Muscle layer of duodenum (tissue), 2 donors: ENCODE results near the gene TRIM9.

Experiments used
- H3K27ac ChIP-seq: one replicate; pipeline ENCODE4 v1.7.0; 2013; ENCODE audit warnings: mild to moderate bottlenecking, low read length
- H3K27me3 ChIP-seq: one replicate; pipeline ENCODE4 v1.7.0; 2013; ENCODE audit warnings: low read depth, mild to moderate bottlenecking, control low read depth, low read length
- H3K36me3 ChIP-seq, 2 donors: one replicate each; pipeline ENCODE4 v1.7.0; 2013; ENCODE audit warnings: low read length in 2 of 2, control low read depth in 1 of 2, mild to moderate bottlenecking in 1 of 2; ENCODE audit not compliant: insufficient read depth in 2 of 2, control insufficient read depth in 1 of 2
- H3K4me1 ChIP-seq, 2 donors: one replicate each; pipeline ENCODE4 v1.7.0; 2013; ENCODE audit warnings: low read length in 2 of 2, mild to moderate bottlenecking in 2 of 2, control low read depth in 1 of 2, moderate library complexity in 1 of 2; ENCODE audit not compliant: insufficient read depth in 2 of 2, control insufficient read depth in 1 of 2
- H3K4me3 ChIP-seq, 2 donors: one replicate each; pipeline ENCODE4 v1.7.0; 2013; ENCODE audit warnings: low read length in 2 of 2, low read depth in 1 of 2, mild to moderate bottlenecking in 1 of 2
- H3K9me3 ChIP-seq, 2 donors: one replicate each; pipeline ENCODE4 v1.7.0; 2013; ENCODE audit warnings: low read length in 2 of 2, control low read depth in 1 of 2, mild to moderate bottlenecking in 1 of 2; ENCODE audit not compliant: control insufficient read depth in 1 of 2
- donor health status: healthy.

The TRIM9 gene

GRCh38 chr14:51117593-51117992 lies 22.7 kb upstream of the TRIM9 start:
- no peak overlapping the region for H3K27ac ChIP-seq
- H3K9me3 ChIP-seq = no peaks in the 10 kb centered on the region
- no peaks in the 10 kb centered on the region for H3K36me3 ChIP-seq

GRCh38 chr14:51116682-51117081 lies 21.8 kb upstream of the TRIM9 start:
- no peak overlapping the region for H3K27ac ChIP-seq
- no peak overlapping the region for H3K4me3 ChIP-seq
- no peaks in the 10 kb centered on the region for H3K36me3 ChIP-seq
- no peaks in the 10 kb centered on the region for H3K27me3 ChIP-seq
- no peaks in the 10 kb centered on the region for H3K4me1 ChIP-seq
- no peaks in the 10 kb centered on the region for H3K9me3 ChIP-seq

More at GRCh38 chr14:51117593-51117992, 22.7 kb upstream of the TRIM9 start:
- H3K4me3 ChIP-seq = no peak overlapping the region
- H3K27me3 ChIP-seq = no peaks in the 10 kb centered on the region
- H3K4me1 ChIP-seq = no peaks in the 10 kb centered on the region

- no peaks in the 10 kb centered on the region for H3K36me3 ChIP-seq
- no peaks in the 10 kb centered on the region for H3K27me3 ChIP-seq
- no peaks in the 10 kb centered on the region for H3K9me3 ChIP-seq
- H3K4me1 ChIP-seq = no peaks in the 10 kb centered on the region
- no peak overlapping the region for H3K27ac ChIP-seq
- H3K4me3 ChIP-seq = no peak overlapping the region
These were observed 14.7 kb upstream of the TRIM9 start for GRCh38 chr14:51109651-51110050.

GRCh38 chr14:51107801-51108200 lies 12.9 kb upstream of the TRIM9 start:
- no peaks in the 10 kb centered on the region for H3K36me3 ChIP-seq
- no peaks in the 10 kb centered on the region for H3K9me3 ChIP-seq
- no peak overlapping the region for H3K4me3 ChIP-seq
- H3K4me1 ChIP-seq = no peaks in the 10 kb centered on the region
- H3K27ac ChIP-seq = no peak overlapping the region
- H3K27me3 ChIP-seq = no peaks in the 10 kb centered on the region

GRCh38 chr14:51104467-51104866 lies 9.6 kb upstream of the TRIM9 start:
- Histone ChIP-seq H3K9me3 (no peaks in the 10 kb centered on the region), H3K4me3 (no peak overlapping the region), H3K27me3 (no peaks in the 10 kb centered on the region), H3K27ac (no peak overlapping the region), H3K36me3 (no peaks in the 10 kb centered on the region), H3K4me1 (no peaks in the 10 kb centered on the region)

- no peak overlapping the region for H3K27ac ChIP-seq
- no peaks in the 10 kb centered on the region for H3K9me3 ChIP-seq
- H3K4me3 ChIP-seq = no peak overlapping the region
- H3K27me3 ChIP-seq = peaks cover 23% of the 10 kb centered on the region
- H3K4me1 ChIP-seq = peaks cover 3 to 29% of the 10 kb centered on the region in 2 donors
- H3K36me3 ChIP-seq = no peaks in the 10 kb centered on the region
These were observed 2.4 kb upstream of the TRIM9 start for GRCh38 chr14:51097287-51097686.

GRCh38 chr14:51096870-51097269 lies 2.0 kb upstream of the TRIM9 start:
- H3K27me3 ChIP-seq = peaks cover 23% of the 10 kb centered on the region
- no peak overlapping the region for H3K4me3 ChIP-seq
- no peak overlapping the region for H3K27ac ChIP-seq
- H3K9me3 ChIP-seq = no peaks in the 10 kb centered on the region
- peaks cover 3 to 29% of the 10 kb centered on the region in 2 donors for H3K4me1 ChIP-seq
- no peaks in the 10 kb centered on the region for H3K36me3 ChIP-seq

GRCh38 chr14:51095854-51096823 lies 1.2 kb upstream of the TRIM9 start:
- peaks cover 23% of the 10 kb centered on the region for H3K27me3 ChIP-seq
- H3K4me1 ChIP-seq = peaks cover 3 to 29% of the 10 kb centered on the region in 2 donors

GRCh38 chr14:51094282-51094821 lies 553 bp downstream of the TRIM9 start:
- Histone ChIP-seq H3K27ac (no peak overlapping the region), H3K4me1 (peaks cover 3 to 29% of the 10 kb centered on the region in 2 donors), H3K27me3 (peaks cover 23% of the 10 kb centered on the region), H3K4me3 (peak overlapping the region; percentile 72 to 83), H3K36me3 (no peaks in the 10 kb centered on the region), H3K9me3 (no peaks in the 10 kb centered on the region)

More at GRCh38 chr14:51095854-51096823, 1.2 kb upstream of the TRIM9 start:
- Histone ChIP-seq H3K4me3 (peak overlapping the region; percentile 72 to 83), H3K36me3 (no peaks in the 10 kb centered on the region), H3K9me3 (no peaks in the 10 kb centered on the region), H3K27ac (peak overlapping the region; percentile 84)

- Histone ChIP-seq H3K9me3 (no peaks in the 10 kb centered on the region), H3K4me3 (peak overlapping the region; percentile 72 to 83), H3K4me1 (peaks cover 3 to 29% of the 10 kb centered on the region in 2 donors), H3K27me3 (peaks cover 23% of the 10 kb centered on the region), H3K27ac (no peak overlapping the region), H3K36me3 (no peaks in the 10 kb centered on the region)
These were observed 1.3 kb downstream of the TRIM9 start for GRCh38 chr14:51093371-51094281.

GRCh38 chr14:51092965-51093364 lies 1.9 kb downstream of the TRIM9 start:
- Histone ChIP-seq H3K36me3 (no peaks in the 10 kb centered on the region), H3K27me3 (peaks cover 23% of the 10 kb centered on the region), H3K4me3 (peak overlapping the region; percentile 21 to 83), H3K4me1 (peaks cover 3 to 29% of the 10 kb centered on the region in 2 donors), H3K9me3 (no peaks in the 10 kb centered on the region), H3K27ac (no peak overlapping the region)
